Activated CD4-positive, alpha-beta memory T cell treated with anti-CD3 and anti-CD28 coated beads for 36 hours (primary cell): ENCODE data around the gene RNF14. TPM values are rescaled to one million over a fixed set of nuclear protein-coding genes. Genes with fewer than 3 reads are reported as not detected.

Experiments
- CTCF ChIA-PET: fragments of 350-600 bp; sonication (Branson Sonifier 250); formaldehyde crosslinking; loops from one replicate; lab custom pipeline; 2021; ENCODE audit warnings: antibody characterized with exemption, inconsistent platforms; lab: Charles Lee
- POLR2A ChIA-PET: fragments of 350-600 bp; sonication (Branson Sonifier 250); formaldehyde crosslinking; loops from one replicate; lab custom pipeline; 2021; ENCODE audit warnings: antibody characterized with exemption; lab: Charles Lee
- DNase-seq: peaks from one replicate; pipeline ENCODE4 v3.0.0-alpha.2; 2020
- H3K27ac Mint-ChIP-seq: one replicate; pipeline ENCODE4 v1.8.0; 2021; ENCODE audit warnings: mixed read lengths
- H3K27me3 Mint-ChIP-seq: one replicate; pipeline ENCODE4 v1.8.0; 2021; ENCODE audit warnings: mixed read lengths
- H3K36me3 Mint-ChIP-seq: one replicate; pipeline ENCODE4 v1.8.0; 2021; ENCODE audit warnings: mixed read lengths
- H3K4me1 Mint-ChIP-seq: one replicate; pipeline ENCODE4 v1.8.0; 2021; ENCODE audit warnings: low read depth, mixed read lengths
- H3K4me3 Mint-ChIP-seq: one replicate; pipeline ENCODE4 v1.8.0; 2021; ENCODE audit warnings: mild to moderate bottlenecking, mixed read lengths
- H3K9me3 Mint-ChIP-seq: one replicate; pipeline ENCODE4 v1.8.0; 2021; ENCODE audit warnings: mixed read lengths
- intact Hi-C: fragments of 100-400 bp; cut with micrococcal nuclease; formaldehyde crosslinking; loops from one replicate; pipeline ENCODE4 v1.15.1; 2023
- total RNA-seq, 2 experiments: library from RNA; stranded (reverse); gene quantifications; one replicate each; pipeline ENCODE4 v1.2.3, GENCODE V29; 2021

Gene RNF14
- total RNA-seq, 2 experiments from 2014 or later = 34.6 to 39.5 TPM

DNA sequence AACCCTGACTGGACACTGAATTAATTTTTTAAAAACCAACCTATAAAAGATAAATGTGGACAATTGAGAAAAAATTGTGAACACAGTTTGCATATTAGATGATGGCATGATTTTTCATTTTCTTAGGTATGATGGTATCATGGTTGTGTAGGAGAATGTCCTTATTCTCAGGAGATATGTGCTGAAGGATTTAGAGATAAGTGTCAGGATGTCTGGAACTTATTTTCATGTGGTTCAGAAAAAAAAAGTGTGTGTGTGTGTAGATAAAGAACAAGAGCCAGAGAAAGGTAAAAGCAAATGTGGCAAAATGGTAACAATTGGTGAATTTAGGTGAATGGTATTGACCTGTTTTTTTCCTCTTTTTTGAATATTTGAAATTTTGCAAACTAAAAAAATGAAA, 39.9 kb downstream of the RNF14 start:
- Mint-ChIP-seq H3K9me3 (no peaks in the 10 kb centered on the region), H3K4me1 (peaks cover 57% of the 10 kb centered on the region), H3K4me3 (no peak overlapping the region), H3K27me3 (no peaks in the 10 kb centered on the region), H3K36me3 (peaks cover 58% of the 10 kb centered on the region), H3K27ac (no peak overlapping the region)
- ChIA-PET POLR2A (no interaction called here), CTCF (interaction anchor here (15.1 kb wide), 1 partner anchor 136 kb away, joined by 197 read pairs; no protein-coding TSS in a partner anchor)
- DNase-seq = no peak
- intact Hi-C loops = loop anchor here (10.0 kb wide), 1 partner anchor 606 kb away; no protein-coding TSS in a partner anchor

DNA sequence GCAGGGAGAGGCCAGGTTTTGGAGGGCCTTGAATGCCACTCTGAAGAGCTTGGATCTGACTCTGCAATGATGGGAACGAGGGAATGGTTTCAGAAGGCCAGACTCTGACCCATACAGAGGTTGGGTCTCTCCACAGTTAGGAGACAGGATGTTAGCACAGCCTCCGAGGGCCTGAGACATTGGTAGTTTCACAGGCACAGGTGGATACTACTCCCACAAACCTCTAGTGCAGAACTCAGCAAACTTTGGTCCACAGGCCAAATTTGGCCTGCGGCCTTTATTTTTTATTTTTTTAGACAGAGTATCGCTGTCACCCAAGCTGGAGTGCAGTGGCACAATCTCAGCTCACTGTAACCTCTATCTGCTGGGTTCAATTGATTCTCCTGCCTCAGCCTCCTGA, 41.0 kb downstream of the RNF14 start:
- peaks cover 67% of the 10 kb centered on the region for H3K4me1 Mint-ChIP-seq
- DNase-seq = no peak
- peaks cover 49% of the 10 kb centered on the region for H3K36me3 Mint-ChIP-seq
- no peak overlapping the region for H3K27ac Mint-ChIP-seq
- ChIA-PET POLR2A (no interaction called here), CTCF (interaction anchor here (1.0 to 15.1 kb wide), 5 partner anchors 20 to 318 kb away, joined by 3 to 197 read pairs (median 4); no protein-coding TSS in a partner anchor)
- H3K9me3 Mint-ChIP-seq = no peaks in the 10 kb centered on the region
- no peaks in the 10 kb centered on the region for H3K27me3 Mint-ChIP-seq
- no peak overlapping the region for H3K4me3 Mint-ChIP-seq
- intact Hi-C loops = loop anchor here (10.0 kb wide), 2 partner anchors 315 to 605 kb away; partner anchors contain the start of gene SPRY4

DNA sequence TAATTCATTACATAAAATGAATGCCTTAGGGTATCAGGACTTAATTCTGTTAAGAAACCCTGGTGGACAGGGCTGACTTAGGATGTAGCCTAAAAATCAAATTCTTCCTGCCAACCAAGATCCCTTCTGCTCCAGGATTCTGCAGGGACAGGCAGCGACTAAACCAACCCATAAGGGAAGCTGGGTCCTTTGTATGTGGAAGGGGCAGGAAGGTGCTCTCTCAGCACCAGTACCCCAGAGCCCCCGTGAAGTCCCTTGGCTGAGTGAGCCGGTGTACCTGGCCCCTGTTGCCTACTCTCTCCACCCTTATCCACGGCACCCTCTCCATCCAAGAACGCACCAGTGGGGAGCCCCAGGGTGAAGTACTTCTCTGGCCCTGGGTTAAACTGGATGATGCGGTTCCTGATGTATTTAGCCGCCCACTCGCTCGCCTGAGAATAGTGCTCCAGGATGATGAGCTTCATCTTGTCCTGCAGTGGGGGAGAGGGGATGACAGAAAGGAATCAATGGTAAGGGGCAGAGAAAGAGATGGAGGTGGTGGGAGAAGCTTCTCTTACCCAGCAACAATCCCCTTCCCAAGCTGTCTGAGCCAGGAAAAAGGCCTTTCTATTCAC, 42.8 kb downstream of the RNF14 start:
- intact Hi-C loops = loop anchor here (1.0 to 10.0 kb wide), 2 partner anchors 134 to 313 kb away; partner anchors contain the start of gene SPRY4
- no peak for DNase-seq
- Mint-ChIP-seq H3K27me3 (no peaks in the 10 kb centered on the region), H3K9me3 (no peaks in the 10 kb centered on the region), H3K36me3 (peaks cover 31% of the 10 kb centered on the region), H3K27ac (peak overlapping the region; percentile 86), H3K4me3 (peak overlapping the region; percentile 81), H3K4me1 (peaks cover 69% of the 10 kb centered on the region)
- POLR2A ChIA-PET = interaction anchor here (1.0 to 7.4 kb wide), 7 partner anchors 9 to 132 kb away, joined by 3 to 103 read pairs (median 6); partner anchors contain the start of genes NDFIP1 and RNF14
- CTCF ChIA-PET = interaction anchor here (0.6 to 15.1 kb wide), 28 partner anchors 9 to 468 kb away, joined by 3 to 197 read pairs (median 6); partner anchors contain the start of genes NDFIP1 and RNF14

DNA sequence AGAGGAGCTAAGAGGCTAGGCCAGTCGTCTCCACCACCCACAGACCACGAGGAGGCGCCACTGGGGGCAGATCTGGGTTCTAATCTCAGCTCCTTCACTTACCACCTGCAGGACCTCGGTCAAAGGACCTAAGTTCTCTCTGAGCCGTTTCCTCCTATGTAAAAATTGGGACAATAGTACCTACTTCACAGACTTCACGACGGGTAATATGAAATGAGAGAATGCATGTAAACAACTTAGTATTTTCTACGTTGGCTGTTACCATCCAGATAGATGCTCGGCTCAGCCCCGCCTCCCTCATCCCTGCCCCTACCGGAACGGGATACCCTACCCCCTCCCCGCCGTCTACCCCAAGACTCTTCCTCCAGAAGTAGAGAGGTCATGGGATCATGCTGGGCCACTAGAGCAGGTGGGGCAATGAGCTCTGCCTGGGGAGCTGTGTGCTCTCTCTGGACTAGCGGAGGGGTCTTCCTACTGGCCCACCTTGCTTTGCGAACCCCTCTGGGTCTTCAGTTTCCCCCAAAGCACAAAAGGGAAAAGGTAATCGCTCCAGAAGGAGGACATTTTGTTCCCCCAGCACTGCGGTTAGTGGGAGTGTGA, 43.4 kb downstream of the RNF14 start:
- H3K27me3 Mint-ChIP-seq = no peaks in the 10 kb centered on the region
- ChIA-PET POLR2A (interaction anchor here (1.0 to 7.4 kb wide), 7 partner anchors 10 to 131 kb away, joined by 3 to 103 read pairs (median 6); partner anchors contain the start of genes NDFIP1 and RNF14), CTCF (interaction anchor here (0.6 to 15.1 kb wide), 29 partner anchors 10 to 468 kb away, joined by 3 to 197 read pairs (median 5); partner anchors contain the start of genes NDFIP1 and RNF14)
- peak; percentile 83 for DNase-seq
- H3K4me3 Mint-ChIP-seq = peak overlapping the region; percentile 81
- peaks cover 69% of the 10 kb centered on the region for H3K4me1 Mint-ChIP-seq
- H3K9me3 Mint-ChIP-seq = no peaks in the 10 kb centered on the region
- peaks cover 26% of the 10 kb centered on the region for H3K36me3 Mint-ChIP-seq
- peak overlapping the region; percentile 86 for H3K27ac Mint-ChIP-seq
- intact Hi-C loops = loop anchor here (1.0 to 10.0 kb wide), 2 partner anchors 133 to 313 kb away; partner anchors contain the start of gene SPRY4

DNA sequence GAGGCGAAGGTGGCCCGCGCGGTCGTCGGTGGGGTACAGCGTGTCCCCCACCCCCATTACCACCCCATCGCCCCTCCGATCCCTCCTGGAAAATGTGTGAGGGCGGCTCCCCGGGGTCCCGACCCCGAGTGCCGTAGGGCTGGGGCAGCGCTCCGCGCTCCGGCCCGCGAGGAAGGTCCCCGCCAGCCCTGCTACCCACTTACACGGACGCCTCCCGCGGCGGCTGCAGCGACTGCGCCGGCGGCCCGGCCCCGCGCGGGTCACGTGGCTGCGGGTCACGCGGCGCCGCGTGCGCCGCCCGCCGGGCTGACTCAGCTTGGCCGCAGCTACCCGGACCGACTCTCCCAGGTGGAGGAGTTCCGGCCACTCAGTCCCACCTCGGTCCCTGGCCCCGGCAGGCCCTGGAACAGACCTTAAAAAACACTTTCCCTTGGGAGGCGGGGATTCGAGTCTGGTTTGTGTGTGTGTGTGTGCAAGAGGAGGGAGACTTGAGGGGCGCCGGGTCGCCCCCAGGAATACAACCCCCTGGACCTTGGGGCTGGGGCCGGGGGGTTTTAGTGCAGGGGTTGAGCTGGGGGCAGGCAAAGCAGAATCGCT, 44.0 kb downstream of the RNF14 start, which contains the start of gene GNPDA1:
Gene GNPDA1, minus strand, starts transcription at position 236 of the 597 bp plus-strand sequence. CDS start 992 bp downstream, outside the sequence.
- Mint-ChIP-seq H3K27me3 (no peaks in the 10 kb centered on the region), H3K36me3 (peaks cover 21% of the 10 kb centered on the region), H3K9me3 (no peaks in the 10 kb centered on the region), H3K4me1 (peaks cover 69% of the 10 kb centered on the region), H3K27ac (peak within 1 kb of the TSS; percentile 98), H3K4me3 (peak within 1 kb of the TSS; percentile 89)
- ChIA-PET POLR2A (interaction anchor here (1.3 to 7.4 kb wide), 7 partner anchors 12 to 130 kb away, joined by 3 to 103 read pairs (median 6); partner anchors contain the start of genes NDFIP1 and RNF14), CTCF (interaction anchor here (0.6 to 15.1 kb wide), 11 partner anchors 11 to 321 kb away, joined by 3 to 197 read pairs (median 26); partner anchors contain the start of genes NDFIP1 and RNF14)
- DNase-seq = peak; percentile 81
- intact Hi-C loops = loop anchor here (1.0 to 10.0 kb wide), 2 partner anchors 132 to 312 kb away; partner anchors contain the start of gene SPRY4

DNA sequence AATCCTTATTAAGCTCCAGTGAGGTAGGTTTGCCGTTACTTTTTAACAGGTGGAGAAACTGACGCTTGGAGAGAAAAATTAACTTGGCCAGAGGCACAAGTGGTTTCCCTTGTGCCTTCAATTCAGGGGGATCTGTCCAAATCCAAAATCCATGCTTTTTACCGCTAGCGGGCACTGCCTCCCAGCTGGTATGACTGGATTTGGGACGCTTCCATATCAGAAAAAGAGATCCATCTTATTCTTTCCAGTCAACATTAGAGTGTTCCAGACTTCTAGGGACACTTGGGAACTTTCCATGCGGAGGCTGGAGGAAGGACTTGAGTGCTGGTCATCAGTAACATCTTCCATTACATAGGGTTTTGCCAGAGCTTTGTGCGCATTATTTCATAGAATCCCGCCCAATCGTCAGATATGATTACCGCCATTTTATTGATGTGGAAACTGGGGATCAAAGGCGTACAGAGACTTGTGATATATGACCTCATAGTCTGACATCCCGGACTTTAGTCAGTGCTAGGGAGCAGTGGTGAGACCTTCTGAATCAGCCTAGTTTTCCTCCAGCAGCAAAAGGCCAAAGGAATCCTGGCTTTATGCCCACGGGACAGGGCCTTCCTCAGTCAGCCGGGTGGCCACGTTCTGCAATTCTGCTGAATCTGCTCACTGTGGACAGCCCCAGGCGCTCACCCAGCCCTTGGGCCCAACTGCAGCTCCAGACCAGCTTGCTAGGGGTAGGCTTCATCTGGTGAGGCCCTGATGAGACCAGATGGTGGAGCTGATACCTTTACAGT, 45.0 kb downstream of the RNF14 start:
- H3K4me3 Mint-ChIP-seq = peak overlapping the region; percentile 89
- ChIA-PET POLR2A (interaction anchor here (1.3 to 7.4 kb wide), 7 partner anchors 11 to 129 kb away, joined by 3 to 103 read pairs (median 18); partner anchors contain the start of genes NDFIP1 and RNF14), CTCF (interaction anchor here (0.6 to 15.1 kb wide), 16 partner anchors 10 to 321 kb away, joined by 3 to 197 read pairs (median 14); partner anchors contain the start of genes NDFIP1 and RNF14)
- intact Hi-C loops = loop anchor here (2.0 to 10.0 kb wide), 3 partner anchors 13 to 321 kb away; partner anchors contain the start of gene SPRY4
- H3K27ac Mint-ChIP-seq = peak overlapping the region; percentile 98
- H3K4me1 Mint-ChIP-seq = peaks cover 72% of the 10 kb centered on the region
- peaks cover 12% of the 10 kb centered on the region for H3K36me3 Mint-ChIP-seq
- DNase-seq = peak; percentile 34
- no peaks in the 10 kb centered on the region for H3K9me3 Mint-ChIP-seq
- H3K27me3 Mint-ChIP-seq = no peaks in the 10 kb centered on the region

DNA sequence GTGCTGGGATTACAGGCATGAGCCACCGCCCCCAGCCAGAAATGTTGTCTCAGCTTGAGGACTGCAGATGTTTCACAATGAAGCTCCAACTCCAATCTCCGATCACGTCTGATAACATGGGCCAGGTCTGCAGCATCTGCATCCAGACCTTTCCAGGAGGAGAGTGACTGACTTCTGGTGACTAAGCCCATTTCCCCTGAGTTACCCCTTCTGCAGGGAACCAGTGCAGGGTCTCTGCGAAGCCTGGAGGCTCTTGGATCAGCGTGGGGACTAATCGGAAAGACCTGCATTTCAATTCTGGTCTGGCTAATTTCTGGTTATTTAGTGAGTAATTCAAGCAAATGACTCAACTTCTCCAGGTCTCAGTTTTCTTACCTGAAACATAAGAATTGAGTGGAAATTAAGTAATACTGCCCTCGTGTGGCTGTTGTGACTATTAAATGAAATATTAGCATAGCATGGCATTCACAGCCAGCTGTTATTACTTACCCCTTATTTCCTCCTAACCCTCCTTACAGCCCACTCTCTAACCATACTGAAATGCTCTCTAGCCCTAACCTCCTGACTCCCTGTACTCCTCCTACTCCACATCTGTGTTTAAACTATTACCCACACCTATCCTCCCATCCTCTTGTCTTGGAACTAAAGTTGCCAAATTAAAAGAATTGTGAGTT, 46.1 kb downstream of the RNF14 start:
- H3K36me3 Mint-ChIP-seq = peaks cover 4% of the 10 kb centered on the region
- intact Hi-C loops = loop anchor here (1.0 to 10.0 kb wide), 8 partner anchors 8 to 342 kb away; partner anchors contain the start of gene SPRY4
- CTCF ChIA-PET = interaction anchor here (0.6 to 15.1 kb wide), 24 partner anchors 7 to 644 kb away, joined by 3 to 197 read pairs (median 6); partner anchors contain the start of genes NDFIP1 and RNF14
- H3K4me1 Mint-ChIP-seq = peaks cover 71% of the 10 kb centered on the region
- no peaks in the 10 kb centered on the region for H3K27me3 Mint-ChIP-seq
- H3K9me3 Mint-ChIP-seq = peaks cover 1% of the 10 kb centered on the region
- peak; percentile 72 for DNase-seq
- peak overlapping the region; percentile 61 for H3K4me3 Mint-ChIP-seq
- POLR2A ChIA-PET = interaction anchor here (1.0 to 7.4 kb wide), 8 partner anchors 8 to 128 kb away, joined by 3 to 103 read pairs (median 14); partner anchors contain the start of genes NDFIP1 and RNF14
- H3K27ac Mint-ChIP-seq = peak overlapping the region; percentile 98

DNA sequence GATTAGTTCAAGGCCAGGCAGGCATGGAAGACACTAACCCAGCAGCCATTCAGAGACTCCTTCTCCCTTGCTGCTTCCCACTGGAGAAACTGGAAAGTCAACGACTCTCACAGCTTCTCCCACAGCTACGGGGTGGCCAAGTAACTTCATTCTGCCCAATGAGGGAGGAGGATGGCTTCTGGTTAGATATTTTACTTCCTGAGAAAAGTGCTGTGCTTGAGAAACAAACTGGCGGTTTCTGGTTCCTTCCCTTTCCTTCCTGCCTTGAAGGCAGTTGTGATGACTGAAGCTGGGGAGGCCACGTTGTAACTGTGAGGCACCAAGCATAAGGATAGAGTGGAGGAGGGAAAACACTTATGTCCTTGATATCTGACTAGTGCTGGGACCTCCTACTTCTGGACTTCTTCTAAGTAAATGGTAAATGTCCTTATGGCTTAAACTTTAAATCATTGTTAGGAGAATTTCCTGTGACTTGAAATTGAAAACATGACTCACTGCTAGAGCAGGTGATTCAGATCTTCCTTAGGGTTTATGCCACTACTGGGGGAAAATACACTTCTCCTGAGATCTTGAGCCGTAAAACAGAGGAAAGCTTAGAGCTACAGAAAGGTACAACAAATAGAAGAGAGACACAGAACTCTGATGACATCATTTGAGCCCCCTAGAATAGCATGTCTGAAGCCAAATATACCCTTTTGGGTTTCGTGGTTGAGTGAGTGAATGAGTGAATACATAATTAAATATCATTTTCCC, 47.1 kb downstream of the RNF14 start:
- DNase-seq = peak; percentile 67

DNA sequence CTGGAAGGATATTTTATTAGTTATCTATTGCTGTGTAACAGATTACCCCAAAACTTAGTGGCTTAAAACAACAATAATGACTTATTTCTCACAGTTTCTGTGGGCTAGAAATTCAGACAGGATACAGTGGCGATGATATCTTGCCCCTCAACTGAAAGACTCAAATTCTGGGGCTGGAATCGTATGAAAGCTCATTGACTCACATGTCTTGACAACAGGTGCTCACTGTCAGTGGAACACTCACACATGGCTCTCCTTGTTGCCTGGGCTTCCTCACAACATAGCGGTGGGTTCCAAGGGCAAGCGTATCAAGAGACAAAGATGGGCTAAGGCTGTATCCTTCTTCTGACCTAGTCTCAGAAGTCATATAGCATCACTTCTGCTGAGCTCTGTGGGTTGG, 47.7 kb downstream of the RNF14 start:
- Mint-ChIP-seq H3K9me3 (peaks cover 5% of the 10 kb centered on the region), H3K4me3 (peak overlapping the region; percentile 61), H3K27me3 (no peaks in the 10 kb centered on the region), H3K4me1 (peaks cover 70% of the 10 kb centered on the region), H3K27ac (peak overlapping the region; percentile 98), H3K36me3 (peaks cover 2% of the 10 kb centered on the region)
- CTCF ChIA-PET = interaction anchor here (0.7 to 15.1 kb wide), 16 partner anchors 8 to 325 kb away, joined by 3 to 197 read pairs (median 10); partner anchors contain the start of genes NDFIP1 and RNF14
- intact Hi-C loops = loop anchor here (1.0 to 10.0 kb wide), 7 partner anchors 9 to 341 kb away; partner anchors contain the start of gene SPRY4
- DNase-seq = peak; percentile 71
- POLR2A ChIA-PET = interaction anchor here (0.6 to 7.4 kb wide), 12 partner anchors 8 to 336 kb away, joined by 3 to 103 read pairs (median 10); partner anchors contain the start of genes NDFIP1, PCDH12 and RNF14

More for the DNA sequence above, 47.1 kb downstream of the RNF14 start:
- ChIA-PET CTCF (interaction anchor here (0.6 to 15.1 kb wide), 25 partner anchors 8 to 643 kb away, joined by 3 to 197 read pairs (median 4); partner anchors contain the start of genes NDFIP1 and RNF14), POLR2A (interaction anchor here (0.6 to 7.4 kb wide), 13 partner anchors 9 to 337 kb away, joined by 3 to 103 read pairs (median 9); partner anchors contain the start of genes NDFIP1, PCDH12 and RNF14)
- Mint-ChIP-seq H3K9me3 (peaks cover 5% of the 10 kb centered on the region), H3K4me1 (peaks cover 72% of the 10 kb centered on the region), H3K27ac (peak overlapping the region; percentile 98), H3K36me3 (peaks cover 4% of the 10 kb centered on the region), H3K27me3 (no peaks in the 10 kb centered on the region), H3K4me3 (peak overlapping the region; percentile 61)
- intact Hi-C loops = loop anchor here (1.0 to 10.0 kb wide), 13 partner anchors 9 to 341 kb away; partner anchors contain the start of gene SPRY4
